Uterus (tissue), 4 donors: ENCODE results near the gene STOX2. TPM values are rescaled to one million over a fixed set of nuclear protein-coding genes. Genes with fewer than 3 reads are reported as not detected.

Experiments
- DNase-seq, 2 donors: peaks; one replicate each; pipeline ENCODE4 v3.0.0-alpha.2; 2019 to 2020
- H3K27ac ChIP-seq, 2 donors: fragments of 200-600 bp; sonication (generic); 1 replicate in 1 of 2; 2 replicates in 1 of 2; pipeline ENCODE4 v1.5.1; 2016 to 2018
- H3K27me3 ChIP-seq, 2 donors: fragments of 200-600 bp; sonication (generic); one replicate each; pipeline ENCODE4 v1.5.1; 2018 to 2019; ENCODE audit warnings: control low read depth in 1 of 2
- H3K36me3 ChIP-seq, 2 donors: fragments of 200-600 bp; sonication (generic); one replicate each; pipeline ENCODE4 v1.5.1; 2019; ENCODE audit warnings: control low read depth in 1 of 2
- H3K4me1 ChIP-seq, 2 donors: fragments of 200-600 bp; sonication (generic); one replicate each; pipeline ENCODE4 v1.5.1; 2018 to 2019; ENCODE audit warnings: control low read depth in 1 of 2
- H3K4me3 ChIP-seq, 2 donors: fragments of 200-600 bp; sonication (generic); 1 replicate in 1 of 2; 2 replicates in 1 of 2; pipeline ENCODE4 v1.5.1; 2018 to 2019; ENCODE audit warnings: mild to moderate bottlenecking in 1 of 2
- H3K9me3 ChIP-seq, 2 donors: fragments of 200-600 bp; sonication (generic); one replicate each; pipeline ENCODE4 v1.5.1; 2019; ENCODE audit warnings: control low read depth in 1 of 2
- CTCF ChIP-seq, 4 experiments: fragments of 200-600 bp in 2 of 4; fragments of 450-650 bp in 2 of 4; sonication (generic) in 2 of 4; IDR thresholded peaks; one replicate each; pipeline ENCODE4 v1.5.1; 2016 to 2019; ENCODE audit warnings: antibody characterized with exemption in 4 of 4, mild to moderate bottlenecking in 2 of 4, moderate library complexity in 1 of 4
- POLR2A ChIP-seq, 2 donors: fragments of 450-650 bp; IDR thresholded peaks; one replicate each; pipeline ENCODE4 v1.6.1; 2016; ENCODE audit warnings: antibody characterized with exemption in 2 of 2, mild to moderate bottlenecking in 1 of 2, moderate library complexity in 1 of 2
- intact Hi-C: fragments of 100-400 bp; cut with DNase I; formaldehyde crosslinking; loops from one replicate; pipeline ENCODE4 v1.15.1; 2023; ENCODE audit warnings: low total_unique reads
- total RNA-seq, 4 donors: library from RNA; depleted of rRNA in 3 of 4; stranded (reverse); fragments of >200 nt in 3 of 4; gene quantifications; one replicate each; pipeline versions ENCODE4 v1.1.0 to v1.2.4, GENCODE V29; 2014 to 2023
- donor health status: DM: yes; HTN: yes; CAD: no.

Gene STOX2
- total RNA-seq, 4 donors from 2014 or later, result 2.9 to 19.4 (median 11.1) TPM

GRCh38 chr4:183912585-183912984, 7.5 kb downstream of the STOX2 start:
- no peaks in the 10 kb centered on the region for H3K9me3 ChIP-seq
- intact Hi-C loops, result no loop called here
- H3K4me1 ChIP-seq, result no peaks in the 10 kb centered on the region

GRCh38 chr4:183915976-183916375, 10.9 kb downstream of the STOX2 start:
- DNase-seq, result no peak

More at GRCh38 chr4:183912585-183912984, 7.5 kb downstream of the STOX2 start:
- no peak for DNase-seq
- no peaks in the 10 kb centered on the region for H3K36me3 ChIP-seq
- H3K27ac ChIP-seq, result no peak overlapping the region
- H3K4me3 ChIP-seq, result no peak overlapping the region
- no peaks in the 10 kb centered on the region for H3K27me3 ChIP-seq
- TF ChIP-seq CTCF (IDR thresholded peaks at IDR 0.05) (no peak), POLR2A (IDR thresholded peaks at IDR 0.05) (no peak)

GRCh38 chr4:183918696-183919095, 13.6 kb downstream of the STOX2 start:
- H3K27me3 ChIP-seq, result no peaks in the 10 kb centered on the region
- no peak overlapping the region for H3K27ac ChIP-seq
- intact Hi-C loops, result no loop called here
- no peak overlapping the region for H3K4me3 ChIP-seq
- TF ChIP-seq CTCF (IDR thresholded peaks at IDR 0.05) (no peak), POLR2A (IDR thresholded peaks at IDR 0.05) (no peak)
- DNase-seq, result no peak
- H3K9me3 ChIP-seq, result no peaks in the 10 kb centered on the region
- H3K4me1 ChIP-seq, result no peaks in the 10 kb centered on the region
- H3K36me3 ChIP-seq, result no peaks in the 10 kb centered on the region

More at GRCh38 chr4:183915976-183916375, 10.9 kb downstream of the STOX2 start:
- no peaks in the 10 kb centered on the region for H3K9me3 ChIP-seq
- no peak overlapping the region for H3K27ac ChIP-seq
- H3K27me3 ChIP-seq, result no peaks in the 10 kb centered on the region
- intact Hi-C loops, result no loop called here
- no peaks in the 10 kb centered on the region for H3K36me3 ChIP-seq
- H3K4me1 ChIP-seq, result no peaks in the 10 kb centered on the region
- TF ChIP-seq POLR2A (IDR thresholded peaks at IDR 0.05), result no peak
- TF ChIP-seq CTCF (IDR thresholded peaks at IDR 0.05), result no peak
- H3K4me3 ChIP-seq, result no peak overlapping the region

- Histone ChIP-seq H3K27ac (no peak overlapping the region), H3K36me3 (no peaks in the 10 kb centered on the region), H3K9me3 (no peaks in the 10 kb centered on the region), H3K4me1 (no peaks in the 10 kb centered on the region), H3K4me3 (no peak overlapping the region), H3K27me3 (no peaks in the 10 kb centered on the region)
- intact Hi-C loops, result no loop called here
- TF ChIP-seq CTCF (IDR thresholded peaks at IDR 0.05) (no peak), POLR2A (IDR thresholded peaks at IDR 0.05) (no peak)
- DNase-seq, result no peak
Measured at GRCh38 chr4:183919141-183919540, 14.0 kb downstream of the STOX2 start.

GRCh38 chr4:183920512-183920911, 15.4 kb downstream of the STOX2 start:
- H3K27ac ChIP-seq, result no peak overlapping the region
- H3K36me3 ChIP-seq, result no peaks in the 10 kb centered on the region
- no peak overlapping the region for H3K4me3 ChIP-seq
- no peaks in the 10 kb centered on the region for H3K9me3 ChIP-seq
- intact Hi-C loops, result no loop called here
- H3K27me3 ChIP-seq, result no peaks in the 10 kb centered on the region
- DNase-seq, result no peak
- TF ChIP-seq CTCF (IDR thresholded peaks at IDR 0.05) (no peak), POLR2A (IDR thresholded peaks at IDR 0.05) (no peak)
- H3K4me1 ChIP-seq, result no peaks in the 10 kb centered on the region
